ENCODE results near the gene UTP25.
"Not testable (repeated sequence)": the region's sequence is repeated elsewhere in the genome, so short reads cannot be mapped to it uniquely, and the experiment has no call there.

The UTP25 gene

GRCh38 chr1:209875515-209875914, 47.7 kb downstream of the UTP25 start:
- no peak for DNase-seq

GRCh38 chr1:209876078-209876800, 48.5 kb downstream of the UTP25 start:
- no peak for DNase-seq

- no peak for DNase-seq
Measured at GRCh38 chr1:209877087-209877764, 49.5 kb downstream of the UTP25 start.

GRCh38 chr1:209878964-209879363, 51.2 kb downstream of the UTP25 start:
- no peak for DNase-seq

GRCh38 chr1:209879539-209879938, 51.8 kb downstream of the UTP25 start:
- DNase-seq: no peak

- no peak for DNase-seq
Measured at GRCh38 chr1:209880031-209880430, 52.3 kb downstream of the UTP25 start.

GRCh38 chr1:209881619-209882018, 53.8 kb downstream of the UTP25 start:
- no peak for DNase-seq

GRCh38 chr1:209882286-209882685, 54.5 kb downstream of the UTP25 start:
- DNase-seq: no peak

GRCh38 chr1:209882942-209883340, 55.2 kb downstream of the UTP25 start:
- no peak for DNase-seq

- DNase-seq: no peak
Measured at GRCh38 chr1:209883341-209883971, 55.7 kb downstream of the UTP25 start.

- no peak for DNase-seq
Measured at GRCh38 chr1:209884249-209884648, 56.5 kb downstream of the UTP25 start.

- no peak for DNase-seq
Measured at GRCh38 chr1:209884665-209885117, 56.9 kb downstream of the UTP25 start.

GRCh38 chr1:209885403-209886218, 57.8 kb downstream of the UTP25 start:
- DNase-seq: no peak

- no peak for DNase-seq
Measured at GRCh38 chr1:209886219-209886536, 58.4 kb downstream of the UTP25 start.

GRCh38 chr1:209888291-209889076, 60.7 kb downstream of the UTP25 start:
- DNase-seq: not testable (repeated sequence)

- DNase-seq: no peak
Measured at GRCh38 chr1:209889077-209889418, 61.3 kb downstream of the UTP25 start.

- no peak for DNase-seq
Measured at GRCh38 chr1:209890641-209891330, 63.0 kb downstream of the UTP25 start.

- no peak for DNase-seq
Measured at GRCh38 chr1:209893751-209894150, 66.0 kb downstream of the UTP25 start.

- no peak for DNase-seq
Measured at GRCh38 chr1:209895709-209896108, 67.9 kb downstream of the UTP25 start.

- no peak for DNase-seq
Measured at GRCh38 chr1:209896346-209896745, 68.6 kb downstream of the UTP25 start.

- DNase-seq: not testable (repeated sequence)
Measured at GRCh38 chr1:209898271-209898670, 70.5 kb downstream of the UTP25 start.

GRCh38 chr1:209898851-209899250, 71.1 kb downstream of the UTP25 start:
- DNase-seq: not testable (repeated sequence)
